Activated naive CD8-positive, alpha-beta T cell treated with anti-CD3 and anti-CD28 coated beads for 36 hours (primary cell): Measurements from ENCODE around the gene RFNG. TPM values are rescaled to one million over a fixed set of nuclear protein-coding genes. Genes with fewer than 3 reads are reported as not detected.

Experiments
- DNase-seq: peaks from one replicate; pipeline ENCODE4 v3.0.0; 2021
- H3K27ac Mint-ChIP-seq: one replicate; pipeline ENCODE4 v1.8.0; 2022; ENCODE audit warnings: mild to moderate bottlenecking, moderate library complexity, mixed read lengths
- H3K27me3 Mint-ChIP-seq: one replicate; pipeline ENCODE4 v1.8.0; 2022; ENCODE audit warnings: mild to moderate bottlenecking, mixed read lengths
- H3K36me3 Mint-ChIP-seq: one replicate; pipeline ENCODE4 v1.8.0; 2021; ENCODE audit warnings: mild to moderate bottlenecking, mixed read lengths
- H3K4me1 Mint-ChIP-seq: one replicate; pipeline ENCODE4 v1.8.0; 2021; ENCODE audit warnings: mixed read lengths
- H3K4me3 Mint-ChIP-seq: one replicate; pipeline ENCODE4 v1.8.0; 2022; ENCODE audit warnings: mild to moderate bottlenecking, moderate library complexity, mixed read lengths
- H3K9me3 Mint-ChIP-seq: one replicate; pipeline ENCODE4 v1.8.0; 2022; ENCODE audit warnings: mixed read lengths
- total RNA-seq, 2 experiments: library from RNA; stranded (reverse); gene quantifications; one replicate each; pipeline ENCODE4 v1.2.3, GENCODE V29; 2021

Gene RFNG
- total RNA-seq, 2 experiments from 2014 or later, result 13.9 to 14.5 TPM

- Mint-ChIP-seq H3K27ac (no peak overlapping the region), H3K36me3 (no peaks in the 10 kb centered on the region), H3K27me3 (no peaks in the 10 kb centered on the region), H3K4me1 (peaks cover 1% of the 10 kb centered on the region), H3K4me3 (no peak overlapping the region), H3K9me3 (no peaks in the 10 kb centered on the region)
- DNase-seq, result no peak
Observed at GRCh38 chr17:82014971-82015310, 36.7 kb downstream of the RFNG start.

GRCh38 chr17:82014432-82014831 is 37.2 kb downstream of the RFNG start:
- Mint-ChIP-seq H3K27ac (no peak overlapping the region), H3K36me3 (no peaks in the 10 kb centered on the region), H3K9me3 (no peaks in the 10 kb centered on the region), H3K4me3 (no peak overlapping the region), H3K4me1 (peaks cover 1% of the 10 kb centered on the region), H3K27me3 (no peaks in the 10 kb centered on the region)
- DNase-seq, result no peak

GRCh38 chr17:82013772-82014321 is 37.8 kb downstream of the RFNG start:
- Mint-ChIP-seq H3K36me3 (no peaks in the 10 kb centered on the region), H3K4me1 (no peaks in the 10 kb centered on the region), H3K27me3 (no peaks in the 10 kb centered on the region), H3K9me3 (no peaks in the 10 kb centered on the region), H3K4me3 (no peak overlapping the region), H3K27ac (no peak overlapping the region)
- DNase-seq, result no peak

GRCh38 chr17:82013341-82013740 is 38.3 kb downstream of the RFNG start:
- no peaks in the 10 kb centered on the region for H3K27me3 Mint-ChIP-seq
- H3K36me3 Mint-ChIP-seq, result no peaks in the 10 kb centered on the region
- no peak overlapping the region for H3K27ac Mint-ChIP-seq
- H3K4me1 Mint-ChIP-seq, result no peaks in the 10 kb centered on the region
- H3K4me3 Mint-ChIP-seq, result no peak overlapping the region
- no peaks in the 10 kb centered on the region for H3K9me3 Mint-ChIP-seq
- no peak for DNase-seq

- no peak for DNase-seq
- Mint-ChIP-seq H3K9me3 (no peaks in the 10 kb centered on the region), H3K4me3 (no peak overlapping the region), H3K4me1 (no peaks in the 10 kb centered on the region), H3K27me3 (no peaks in the 10 kb centered on the region), H3K36me3 (no peaks in the 10 kb centered on the region), H3K27ac (no peak overlapping the region)
Observed at GRCh38 chr17:82012640-82013295, 38.8 kb downstream of the RFNG start.

- Mint-ChIP-seq H3K4me3 (no peak overlapping the region), H3K27ac (no peak overlapping the region), H3K36me3 (no peaks in the 10 kb centered on the region), H3K27me3 (no peaks in the 10 kb centered on the region), H3K4me1 (no peaks in the 10 kb centered on the region), H3K9me3 (no peaks in the 10 kb centered on the region)
- DNase-seq, result no peak
Observed at GRCh38 chr17:82012261-82012639, 39.4 kb downstream of the RFNG start.

GRCh38 chr17:82011617-82012187 is 39.9 kb downstream of the RFNG start:
- Mint-ChIP-seq H3K27me3 (no peaks in the 10 kb centered on the region), H3K27ac (no peak overlapping the region), H3K4me1 (no peaks in the 10 kb centered on the region), H3K36me3 (no peaks in the 10 kb centered on the region), H3K4me3 (no peak overlapping the region), H3K9me3 (no peaks in the 10 kb centered on the region)
- no peak for DNase-seq

- H3K4me1 Mint-ChIP-seq, result no peaks in the 10 kb centered on the region
- no peak overlapping the region for H3K4me3 Mint-ChIP-seq
- H3K27me3 Mint-ChIP-seq, result no peaks in the 10 kb centered on the region
- H3K27ac Mint-ChIP-seq, result no peak overlapping the region
- H3K9me3 Mint-ChIP-seq, result no peaks in the 10 kb centered on the region
- no peak for DNase-seq
- H3K36me3 Mint-ChIP-seq, result no peaks in the 10 kb centered on the region
Observed at GRCh38 chr17:82010575-82011525, 40.8 kb downstream of the RFNG start.

- no peak overlapping the region for H3K4me3 Mint-ChIP-seq
- no peaks in the 10 kb centered on the region for H3K27me3 Mint-ChIP-seq
- H3K9me3 Mint-ChIP-seq, result no peaks in the 10 kb centered on the region
- no peak for DNase-seq
- no peaks in the 10 kb centered on the region for H3K36me3 Mint-ChIP-seq
- H3K27ac Mint-ChIP-seq, result no peak overlapping the region
- no peaks in the 10 kb centered on the region for H3K4me1 Mint-ChIP-seq
Observed at GRCh38 chr17:82009413-82009812, 42.2 kb downstream of the RFNG start.

GRCh38 chr17:82008941-82009405 is 42.6 kb downstream of the RFNG start:
- no peaks in the 10 kb centered on the region for H3K9me3 Mint-ChIP-seq
- no peak for DNase-seq
- no peak overlapping the region for H3K4me3 Mint-ChIP-seq
- no peaks in the 10 kb centered on the region for H3K36me3 Mint-ChIP-seq
- no peak overlapping the region for H3K27ac Mint-ChIP-seq
- H3K4me1 Mint-ChIP-seq, result no peaks in the 10 kb centered on the region
- no peaks in the 10 kb centered on the region for H3K27me3 Mint-ChIP-seq

GRCh38 chr17:82008258-82008940 is 43.2 kb downstream of the RFNG start:
- Mint-ChIP-seq H3K9me3 (no peaks in the 10 kb centered on the region), H3K4me1 (no peaks in the 10 kb centered on the region), H3K4me3 (no peak overlapping the region), H3K36me3 (no peaks in the 10 kb centered on the region), H3K27me3 (no peaks in the 10 kb centered on the region), H3K27ac (no peak overlapping the region)
- no peak for DNase-seq

GRCh38 chr17:82007495-82008257 is 43.9 kb downstream of the RFNG start:
- no peaks in the 10 kb centered on the region for H3K36me3 Mint-ChIP-seq
- H3K4me1 Mint-ChIP-seq, result no peaks in the 10 kb centered on the region
- no peak overlapping the region for H3K4me3 Mint-ChIP-seq
- no peak for DNase-seq
- H3K9me3 Mint-ChIP-seq, result no peaks in the 10 kb centered on the region
- H3K27ac Mint-ChIP-seq, result no peak overlapping the region
- H3K27me3 Mint-ChIP-seq, result no peaks in the 10 kb centered on the region

GRCh38 chr17:82007228-82007494 is 44.5 kb downstream of the RFNG start:
- no peak for DNase-seq
- H3K9me3 Mint-ChIP-seq, result no peaks in the 10 kb centered on the region
- H3K4me1 Mint-ChIP-seq, result no peaks in the 10 kb centered on the region
- H3K27ac Mint-ChIP-seq, result no peak overlapping the region
- no peaks in the 10 kb centered on the region for H3K27me3 Mint-ChIP-seq
- H3K36me3 Mint-ChIP-seq, result no peaks in the 10 kb centered on the region
- H3K4me3 Mint-ChIP-seq, result no peak overlapping the region

GRCh38 chr17:82006468-82007227 is 45.0 kb downstream of the RFNG start:
- no peak overlapping the region for H3K27ac Mint-ChIP-seq
- H3K9me3 Mint-ChIP-seq, result no peaks in the 10 kb centered on the region
- H3K27me3 Mint-ChIP-seq, result no peaks in the 10 kb centered on the region
- H3K36me3 Mint-ChIP-seq, result no peaks in the 10 kb centered on the region
- H3K4me3 Mint-ChIP-seq, result no peak overlapping the region
- no peak for DNase-seq
- no peaks in the 10 kb centered on the region for H3K4me1 Mint-ChIP-seq
